WI38 (cell line): ENCODE measurements around the gene NDUFB11.

ENCODE experiments used
- H3K4me3 ChIP-seq: 2 replicates; pipeline ENCODE4 v1.5.1; 2011; ENCODE audit warnings: low read depth, mild to moderate bottlenecking, control low read depth, low read length
- CTCF ChIP-seq: IDR thresholded peaks from 2 replicates; pipeline ENCODE4 v1.5.1; 2012; ENCODE audit warnings: low read depth, mild to moderate bottlenecking, control low read depth, low read length

The NDUFB11 gene

GRCh38 chrX:47169273-47169672 is 24.8 kb upstream of the NDUFB11 start:
- H3K4me3 ChIP-seq: no peak overlapping the region
- no peak for TF ChIP-seq CTCF

GRCh38 chrX:47168495-47169073 is 24.1 kb upstream of the NDUFB11 start:
- TF ChIP-seq CTCF: no peak
- no peak overlapping the region for H3K4me3 ChIP-seq

- no peak for TF ChIP-seq CTCF
- no peak overlapping the region for H3K4me3 ChIP-seq
These were observed 21.6 kb upstream of the NDUFB11 start for GRCh38 chrX:47166126-47166525.

- no peak for TF ChIP-seq CTCF
- no peak overlapping the region for H3K4me3 ChIP-seq
These were observed 19.9 kb upstream of the NDUFB11 start for GRCh38 chrX:47164420-47164819.

- TF ChIP-seq CTCF: no peak
- no peak overlapping the region for H3K4me3 ChIP-seq
These were observed 18.6 kb upstream of the NDUFB11 start for GRCh38 chrX:47162927-47163583.

GRCh38 chrX:47160781-47161180 is 16.3 kb upstream of the NDUFB11 start:
- no peak overlapping the region for H3K4me3 ChIP-seq
- TF ChIP-seq CTCF: no peak

- H3K4me3 ChIP-seq: no peak overlapping the region
- TF ChIP-seq CTCF: no peak
These were observed 14.3 kb upstream of the NDUFB11 start for GRCh38 chrX:47158781-47159180.
